GM19372 (cell line): ENCODE measurements around the gene HOXB6.

Experiments
- ATAC-seq: cut with Tn5 transposase; IDR thresholded peaks from one replicate; pipeline ENCODE4 v1.9.1; 2021; ENCODE audit warnings: mild to moderate bottlenecking, low read depth, moderate library complexity; ENCODE audit not compliant: unreplicated experiment

HOXB6 gene

DNA sequence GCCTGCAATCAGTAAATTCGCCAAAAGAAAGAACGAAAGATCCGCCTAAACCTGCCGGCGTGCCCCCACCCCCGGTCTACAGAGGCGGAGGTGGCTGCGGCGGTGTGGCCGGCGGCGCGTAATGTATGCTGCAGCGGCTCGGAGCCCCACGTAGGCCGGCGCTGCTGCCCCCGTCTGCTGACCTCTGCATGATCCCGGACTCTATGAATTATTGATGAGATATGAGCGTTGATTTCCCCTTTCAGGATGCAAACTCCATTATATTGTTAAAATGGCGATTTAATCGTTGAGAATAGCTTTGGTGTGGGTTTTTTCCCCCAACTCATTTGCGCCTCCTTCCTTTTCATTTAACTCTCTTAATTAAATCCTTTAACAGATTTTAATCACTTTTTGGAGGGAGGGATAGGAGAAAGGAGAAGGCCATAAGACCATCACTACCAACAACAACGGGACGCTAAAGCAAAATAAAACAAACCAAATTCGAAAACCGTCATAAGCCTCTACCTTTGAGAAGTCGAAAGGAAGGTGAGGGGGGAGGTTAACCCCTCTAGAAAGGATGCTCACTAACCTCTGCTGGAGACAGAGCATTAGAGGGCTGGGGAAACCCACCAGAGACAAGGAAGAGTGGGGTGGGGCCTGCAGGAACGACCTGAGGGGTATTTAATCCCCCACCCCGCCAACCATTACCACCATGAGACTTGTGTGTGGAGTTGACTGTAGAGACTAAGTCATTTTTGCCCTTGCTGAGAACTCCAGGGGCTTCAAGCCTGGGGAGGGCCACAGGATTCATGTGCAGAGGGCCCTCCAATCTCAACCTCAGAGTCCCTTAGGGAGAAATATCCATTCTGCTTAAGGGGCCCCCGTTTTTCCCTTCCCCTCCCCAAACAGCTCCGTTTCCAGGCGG is 18.2 kb downstream of the HOXB6 start:
- ATAC-seq = no peak

DNA sequence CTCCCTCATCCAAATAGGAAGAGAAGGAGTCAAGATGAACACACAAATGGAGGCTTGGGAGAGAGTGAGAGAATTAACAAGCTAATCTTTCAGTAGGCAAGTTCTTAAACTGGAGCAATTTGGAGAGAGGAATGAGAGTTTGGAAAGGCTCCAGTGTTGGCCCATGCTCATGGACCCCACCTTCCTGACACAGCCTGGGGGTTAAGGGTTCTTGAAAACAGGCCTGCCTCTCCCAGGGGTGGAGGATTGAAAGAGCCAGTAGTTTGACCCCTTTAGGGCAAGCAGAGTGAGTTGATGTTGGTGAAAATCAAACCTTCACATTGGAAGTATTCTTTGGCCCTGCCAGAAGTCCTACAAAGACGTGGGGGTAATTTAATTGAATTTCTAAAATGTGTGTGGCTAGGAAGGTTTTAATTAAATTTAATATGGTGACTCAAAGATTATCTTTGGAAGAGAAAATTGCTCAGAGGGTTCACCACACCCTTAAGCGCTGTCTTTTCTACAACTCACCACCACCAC is 20.5 kb downstream of the HOXB6 start:
- no peak for ATAC-seq

DNA sequence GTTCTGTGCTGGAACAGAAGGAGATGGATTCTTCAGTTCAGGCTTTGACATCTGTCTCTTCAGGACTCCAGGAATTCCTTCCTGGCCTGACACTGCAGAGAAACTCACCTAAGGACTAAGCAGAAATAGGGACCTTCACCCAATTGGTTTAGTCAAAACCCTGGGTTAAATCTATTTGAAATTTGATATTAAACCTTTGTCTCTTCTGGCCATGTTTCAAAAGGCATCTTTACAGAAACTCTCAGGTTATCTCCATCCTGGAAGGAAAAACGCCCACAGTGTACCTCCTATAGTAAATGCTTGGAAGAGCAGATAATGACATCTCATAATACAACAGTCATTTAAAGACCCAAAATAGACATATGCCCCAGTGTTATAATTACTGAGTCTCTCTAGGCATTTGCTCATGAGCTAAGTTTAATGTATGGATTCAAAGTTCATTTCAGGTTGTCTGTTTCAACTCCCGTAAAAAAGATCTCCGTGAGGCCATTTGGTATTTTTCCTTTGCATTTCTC is 21.0 kb downstream of the HOXB6 start:
- no peak for ATAC-seq

DNA sequence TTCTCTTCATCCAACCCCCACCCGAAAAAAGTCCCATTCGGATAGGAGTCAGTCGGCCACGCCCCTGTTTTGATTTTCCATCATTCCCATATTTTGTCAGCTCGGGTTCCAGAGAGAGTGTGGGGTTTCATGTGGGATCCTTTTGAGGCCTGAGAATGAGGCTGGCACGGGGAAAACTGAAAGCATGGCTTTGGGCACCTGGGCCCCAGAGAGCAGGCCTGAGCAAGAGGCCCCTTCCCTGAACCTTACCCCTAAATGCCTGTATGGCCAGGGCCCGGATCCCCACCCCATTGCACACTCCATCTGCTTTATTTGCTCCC is 22.1 kb downstream of the HOXB6 start:
- ATAC-seq = no peak

DNA sequence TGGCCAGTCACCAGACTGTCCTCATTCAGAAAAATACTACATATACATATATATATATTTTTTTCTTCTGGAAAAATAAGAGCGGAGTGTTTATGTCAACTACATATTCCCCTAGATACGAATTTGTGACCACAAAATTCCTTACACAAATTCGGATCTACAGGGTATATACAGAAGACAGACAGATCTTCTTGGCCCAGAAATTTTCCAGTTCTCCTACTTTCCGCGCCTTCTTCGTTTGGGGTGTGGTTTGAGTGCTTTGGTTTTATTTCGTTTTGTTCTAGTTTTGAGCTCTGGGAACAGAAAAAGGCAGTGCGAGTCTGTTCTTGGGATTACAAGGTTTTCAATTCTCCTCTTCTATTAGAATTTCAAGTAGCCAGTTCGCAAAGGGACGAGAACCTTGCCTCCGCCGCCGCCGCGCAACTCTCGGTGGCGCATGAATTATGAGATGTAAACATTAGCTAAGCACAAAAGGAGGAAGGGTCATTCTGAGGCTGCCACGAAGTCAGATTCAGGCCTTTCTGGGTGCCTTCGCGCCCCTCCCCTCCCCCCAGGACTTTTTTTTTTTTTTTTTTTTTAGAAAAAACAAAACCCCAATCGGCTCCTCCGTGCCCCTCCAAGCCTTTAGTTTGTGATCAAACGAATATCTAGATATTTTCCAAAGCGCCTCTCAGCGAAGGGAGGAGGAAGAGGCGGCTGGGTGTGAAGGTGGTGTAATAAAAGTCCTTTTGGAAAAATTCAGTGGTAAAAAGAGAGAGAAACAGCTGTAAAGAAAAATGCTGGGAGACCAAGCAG is 24.8 kb downstream of the HOXB6 start:
- no peak for ATAC-seq

DNA sequence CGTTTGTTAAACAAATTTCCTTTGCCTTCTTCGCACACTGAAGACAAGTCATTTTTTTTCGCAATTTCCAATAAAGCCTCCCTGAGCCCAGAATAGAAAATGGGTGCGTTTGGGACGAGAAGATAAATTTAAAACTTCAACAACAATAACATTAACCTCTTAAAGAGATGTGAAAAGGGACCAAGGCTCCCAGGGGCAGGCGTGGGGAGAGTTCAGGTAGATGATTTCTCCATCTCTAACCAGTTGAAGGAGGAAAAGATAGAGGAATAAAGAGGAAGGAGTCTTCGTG is 25.4 kb downstream of the HOXB6 start:
- ATAC-seq = no peak

DNA sequence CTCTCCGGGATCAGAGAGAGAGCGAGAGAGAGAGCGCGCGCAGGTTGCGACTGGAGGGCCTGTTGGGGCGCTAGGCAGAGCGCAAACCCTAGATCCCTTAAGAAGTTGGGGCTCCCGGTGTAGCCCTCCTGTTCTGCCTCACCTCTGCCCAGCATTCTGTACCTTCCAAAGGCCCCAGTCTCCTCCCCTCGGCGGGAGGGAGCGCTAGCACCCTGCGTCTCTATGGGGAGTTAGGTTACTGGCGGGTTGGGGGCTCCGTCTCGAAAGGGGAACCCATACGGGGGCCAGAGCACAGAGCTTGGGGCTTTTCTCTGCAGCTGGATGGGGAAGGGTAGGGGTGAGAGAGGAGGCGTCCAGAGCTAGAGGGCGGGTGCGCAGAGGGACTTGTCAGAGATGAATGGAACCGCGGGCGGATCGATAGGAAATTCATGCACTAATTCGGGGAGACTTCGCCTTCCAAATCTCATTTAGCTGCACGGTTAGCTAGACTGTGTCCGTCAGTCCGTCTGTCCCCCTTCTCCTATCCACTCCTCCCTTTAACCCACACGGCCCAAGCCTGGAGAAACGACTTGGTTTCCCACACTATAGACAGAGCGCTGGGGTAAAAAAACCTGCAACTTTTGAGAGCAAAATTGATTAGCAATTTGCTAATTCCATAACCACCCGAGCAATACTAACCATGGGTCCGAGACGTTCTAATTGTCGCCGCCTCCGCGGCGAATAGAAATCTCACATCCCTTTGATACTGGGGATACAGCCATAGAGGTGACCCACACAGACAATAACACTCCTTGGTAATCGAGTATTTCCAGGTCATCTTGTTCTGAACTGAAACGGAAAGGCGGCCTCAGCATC is 25.9 kb downstream of the HOXB6 start:
- no peak for ATAC-seq

DNA sequence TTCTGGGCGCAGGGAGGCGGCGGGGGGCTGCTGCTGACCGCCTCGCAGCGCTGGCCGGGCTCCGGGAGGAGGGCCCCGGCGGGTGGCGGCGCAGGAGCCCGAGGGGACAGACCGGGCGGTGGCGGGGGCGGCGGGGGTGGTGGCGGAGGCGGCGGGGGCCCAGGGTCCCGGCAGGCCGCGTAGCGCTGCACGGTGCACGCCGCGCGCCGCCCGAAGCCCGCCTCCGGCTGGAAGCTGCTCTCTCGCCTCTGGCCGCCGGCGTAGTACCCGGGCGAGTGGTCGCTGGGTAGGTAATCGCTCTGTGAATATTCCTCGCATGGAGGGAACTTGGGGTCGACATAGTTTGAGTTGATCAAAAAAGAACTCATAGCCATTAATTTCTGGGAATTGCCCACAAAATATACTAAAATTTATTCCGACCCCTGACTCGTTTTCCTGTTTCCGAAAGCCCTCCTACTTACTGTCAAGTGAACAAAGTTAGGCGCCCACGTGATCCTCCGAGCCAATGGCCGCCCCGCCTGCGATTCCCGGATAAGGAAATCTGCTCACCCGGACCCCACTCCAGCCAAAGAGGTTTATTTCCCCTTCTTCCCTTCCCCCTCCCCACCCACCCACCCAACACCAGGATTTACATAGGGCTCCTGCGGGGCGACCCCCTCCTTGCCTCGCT is 26.7 kb downstream of the HOXB6 start, which contains the start of gene HOXB4:
TSS of gene HOXB4 (minus strand) at position 405 of the 670 bp plus-strand sequence. CDS start at position 374, 31 bp downstream.
- ATAC-seq = no peak

DNA sequence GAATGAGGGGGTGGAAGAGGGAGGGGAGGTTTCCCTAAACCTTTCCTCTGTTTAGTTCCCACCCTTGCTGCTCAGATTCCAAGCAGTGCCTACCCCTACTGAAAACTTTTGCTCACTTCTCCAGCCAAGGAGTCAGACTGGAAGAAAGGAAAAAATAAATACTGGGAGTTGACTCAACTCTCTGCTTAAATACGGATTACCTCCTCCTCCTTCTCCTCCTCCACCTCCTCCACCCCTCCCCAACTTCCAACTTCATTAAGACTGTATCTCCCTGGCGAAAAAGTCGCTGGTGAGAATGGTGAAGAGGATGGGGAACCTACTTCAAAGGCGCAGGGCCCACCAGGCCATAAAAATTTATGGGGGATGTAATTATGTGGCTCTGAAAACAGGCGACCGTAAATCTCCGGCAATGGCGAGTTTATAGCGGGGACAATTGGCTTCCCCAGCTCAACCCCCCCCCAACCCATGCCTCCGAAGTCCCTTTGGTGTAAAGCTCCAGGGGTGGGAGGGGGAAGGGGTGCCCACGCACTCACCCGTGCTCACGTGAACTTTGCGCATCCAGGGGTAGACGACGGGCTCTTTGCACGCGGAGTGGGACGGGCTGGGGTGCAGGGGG is 27.3 kb downstream of the HOXB6 start:
- ATAC-seq = no peak

DNA sequence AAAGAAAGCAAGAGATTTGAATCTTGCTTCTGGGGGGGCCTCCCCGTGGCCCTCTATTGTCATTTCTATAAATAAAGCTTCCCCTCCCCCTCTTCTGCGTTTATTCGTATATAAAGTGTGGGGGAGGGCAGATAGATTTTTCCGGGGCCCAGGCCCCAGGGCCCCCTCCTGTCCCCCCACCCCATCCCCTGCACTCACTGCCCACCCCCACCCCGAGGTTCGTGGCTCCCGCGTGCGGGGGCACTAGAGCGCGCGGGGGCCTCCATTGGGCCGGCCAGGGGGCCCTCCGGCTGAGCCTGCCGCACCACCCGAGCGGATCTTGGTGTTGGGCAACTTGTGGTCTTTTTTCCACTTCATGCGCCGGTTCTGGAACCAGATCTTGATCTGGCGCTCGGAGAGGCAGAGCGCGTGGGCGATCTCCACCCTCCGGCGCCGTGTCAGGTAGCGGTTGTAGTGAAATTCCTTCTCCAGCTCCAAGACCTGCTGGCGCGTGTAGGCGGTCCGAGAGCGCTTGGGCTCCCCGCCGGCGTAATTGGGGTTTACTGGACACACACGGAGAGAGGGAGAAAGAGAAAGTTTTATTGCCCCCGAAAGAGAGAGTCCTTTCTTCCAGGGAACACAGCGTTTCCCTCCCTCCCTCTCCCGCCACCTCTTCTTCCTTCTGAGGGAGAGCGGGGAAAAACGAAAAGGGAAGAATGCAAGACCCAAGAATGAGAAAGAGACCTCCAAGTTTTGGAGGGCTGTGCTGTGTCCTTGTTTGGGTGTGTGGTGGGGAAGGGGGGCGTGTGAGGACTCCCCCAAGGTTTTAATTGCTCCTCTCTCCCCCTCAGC is 28.1 kb downstream of the HOXB6 start:
- no peak for ATAC-seq

DNA sequence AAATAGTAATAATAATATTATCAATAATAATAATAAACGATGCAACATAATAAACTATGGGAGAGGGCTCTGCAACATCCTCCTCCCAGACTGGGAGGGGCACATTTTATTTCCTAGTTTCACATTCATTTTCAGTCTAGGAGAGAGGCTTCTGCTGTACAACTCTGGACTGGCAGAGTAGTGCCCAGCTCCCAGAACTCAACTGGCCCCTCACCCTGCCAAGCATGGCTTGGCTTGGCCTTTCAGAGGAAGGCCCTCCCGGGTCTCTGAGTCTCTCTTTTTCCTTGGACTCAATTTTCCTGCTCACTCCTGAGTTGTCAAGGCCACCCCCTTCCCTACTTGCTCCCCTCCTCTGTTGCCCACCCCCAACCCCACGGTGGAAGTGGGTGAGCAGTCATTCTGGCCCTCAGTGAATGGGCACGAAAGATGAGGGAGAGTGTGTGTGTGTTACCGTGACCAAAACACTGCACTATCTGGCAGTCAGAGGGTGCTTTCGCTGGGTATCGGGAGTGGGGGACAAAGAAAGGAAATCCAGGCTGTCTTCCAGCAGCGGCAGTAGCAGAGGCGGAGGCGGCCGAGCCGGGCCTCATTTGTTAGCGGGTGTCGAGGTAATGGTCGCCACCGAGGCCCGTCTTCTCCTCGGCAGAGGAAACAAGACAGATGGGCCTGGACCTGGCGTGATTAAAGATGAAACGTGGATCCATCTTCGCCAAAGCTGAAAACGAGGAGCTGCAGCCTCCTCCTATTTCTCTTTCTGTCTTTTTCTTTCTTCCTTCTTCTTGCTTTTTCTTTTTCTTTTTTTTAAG is 28.9 kb downstream of the HOXB6 start:
- no peak for ATAC-seq

DNA sequence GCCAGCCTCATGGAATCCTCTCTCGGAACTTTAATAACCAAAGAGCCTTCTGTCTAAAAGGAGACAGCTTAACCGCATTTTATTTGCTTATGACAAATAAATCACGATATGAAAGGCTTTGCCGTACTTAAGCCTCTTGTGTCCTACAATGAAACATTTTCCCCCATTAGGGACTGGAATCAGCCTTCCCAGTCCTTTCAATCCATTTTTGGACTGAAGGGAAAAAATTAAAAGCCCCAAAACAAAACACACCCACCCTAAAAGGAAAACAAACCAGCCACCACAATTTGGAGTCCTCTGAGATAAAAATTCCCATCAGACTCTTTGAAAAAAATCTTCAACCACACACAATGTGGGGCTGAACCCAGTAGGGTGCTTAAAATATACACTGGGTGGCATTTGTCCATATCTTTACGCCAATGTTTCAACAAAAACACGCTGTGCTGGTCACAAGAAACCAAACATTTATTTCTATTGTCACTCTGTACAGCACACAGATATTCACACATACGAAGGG is 29.7 kb downstream of the HOXB6 start:
- ATAC-seq = no peak

DNA sequence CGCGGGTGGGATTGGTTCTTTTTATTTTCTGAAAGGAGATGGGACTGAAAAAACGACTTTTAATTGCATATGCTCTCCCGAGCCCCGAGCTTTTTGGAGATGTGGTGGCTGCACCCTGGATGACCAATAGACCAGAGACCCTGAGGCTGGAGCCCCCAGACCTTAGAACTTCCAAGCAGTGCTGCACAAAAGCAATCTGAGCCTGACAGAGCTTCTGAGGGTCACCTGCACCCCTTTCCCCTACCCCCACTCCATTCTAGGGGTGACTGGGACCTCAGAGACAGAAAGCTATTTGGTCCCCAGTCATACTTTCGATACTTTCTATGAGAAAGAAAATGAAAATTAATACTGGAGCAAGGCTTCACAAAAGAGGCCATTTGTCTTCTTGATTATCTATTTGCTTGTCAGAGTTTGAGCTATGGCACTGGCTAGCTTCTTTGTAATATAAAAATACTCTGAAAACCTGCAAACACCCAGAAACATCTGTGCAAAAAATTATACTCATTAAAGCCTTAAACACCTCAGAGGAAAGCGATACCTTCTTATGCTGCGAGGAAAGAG is 30.2 kb downstream of the HOXB6 start:
- ATAC-seq = no peak

DNA sequence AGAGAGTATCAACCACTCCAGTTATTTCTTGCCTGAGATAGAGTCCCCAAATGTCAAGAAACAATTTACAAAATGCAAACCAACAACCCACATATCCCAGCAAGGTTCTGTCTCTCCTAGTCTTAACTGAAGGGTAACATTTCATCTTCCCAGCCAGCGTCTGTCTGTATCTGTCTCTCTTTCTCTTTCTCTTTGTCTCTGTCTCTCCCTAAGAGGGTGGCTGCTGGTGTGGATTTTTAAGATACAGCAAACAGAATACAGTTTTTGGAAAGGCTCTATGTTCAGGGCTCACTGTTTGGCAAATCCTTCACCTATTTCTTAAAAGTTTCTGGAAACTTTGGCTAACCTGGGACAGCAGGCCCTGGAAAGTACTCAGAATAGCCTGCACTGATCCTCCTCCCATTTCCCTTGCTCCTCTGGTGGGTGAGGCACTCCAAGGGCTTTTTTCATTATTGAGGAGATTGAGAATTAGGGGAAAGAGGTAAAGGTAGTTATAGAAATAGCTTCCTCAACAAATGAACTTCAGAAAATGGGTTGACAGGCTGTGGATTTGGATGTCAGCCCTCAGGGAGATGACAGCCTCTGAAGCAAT is 32.9 kb downstream of the HOXB6 start:
- ATAC-seq = no peak

DNA sequence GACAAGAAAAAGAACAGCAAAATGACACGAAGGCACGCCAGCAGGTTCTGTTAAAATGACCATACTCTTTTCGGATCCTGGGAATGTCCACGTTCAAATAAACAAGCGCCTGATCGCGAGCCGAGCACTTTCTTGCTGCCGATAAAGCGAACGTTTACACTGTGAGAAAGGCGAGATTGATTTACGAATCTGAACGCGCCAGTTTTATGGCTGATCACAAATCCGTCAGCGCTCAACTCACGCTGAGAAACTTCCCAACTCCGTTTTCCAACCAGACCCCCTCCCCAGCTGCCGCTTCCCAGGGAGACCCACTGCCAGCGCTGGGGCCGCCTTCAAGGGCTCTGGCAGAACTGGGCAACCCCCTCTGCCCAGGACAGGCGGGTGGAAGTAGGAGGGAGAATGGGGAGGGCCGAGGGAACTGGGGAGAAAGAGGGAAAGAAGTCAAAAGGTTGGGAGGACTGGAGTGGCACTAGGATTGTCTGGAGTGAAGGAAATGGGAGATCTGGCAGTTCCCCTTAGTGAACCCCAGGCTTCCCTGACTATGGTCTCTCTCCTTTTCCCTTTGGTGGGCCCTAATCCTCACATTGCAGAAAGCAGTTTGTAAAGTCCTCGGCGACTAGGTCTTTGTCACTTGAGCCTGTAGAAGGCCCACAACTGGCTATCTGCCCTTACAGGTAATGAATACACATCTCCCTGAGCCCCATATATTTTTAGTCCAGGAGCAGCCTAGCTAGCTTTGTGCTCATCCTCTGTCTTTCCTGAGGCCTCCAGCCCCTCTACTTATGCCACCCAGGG is 33.6 kb downstream of the HOXB6 start:
- ATAC-seq = no peak

DNA sequence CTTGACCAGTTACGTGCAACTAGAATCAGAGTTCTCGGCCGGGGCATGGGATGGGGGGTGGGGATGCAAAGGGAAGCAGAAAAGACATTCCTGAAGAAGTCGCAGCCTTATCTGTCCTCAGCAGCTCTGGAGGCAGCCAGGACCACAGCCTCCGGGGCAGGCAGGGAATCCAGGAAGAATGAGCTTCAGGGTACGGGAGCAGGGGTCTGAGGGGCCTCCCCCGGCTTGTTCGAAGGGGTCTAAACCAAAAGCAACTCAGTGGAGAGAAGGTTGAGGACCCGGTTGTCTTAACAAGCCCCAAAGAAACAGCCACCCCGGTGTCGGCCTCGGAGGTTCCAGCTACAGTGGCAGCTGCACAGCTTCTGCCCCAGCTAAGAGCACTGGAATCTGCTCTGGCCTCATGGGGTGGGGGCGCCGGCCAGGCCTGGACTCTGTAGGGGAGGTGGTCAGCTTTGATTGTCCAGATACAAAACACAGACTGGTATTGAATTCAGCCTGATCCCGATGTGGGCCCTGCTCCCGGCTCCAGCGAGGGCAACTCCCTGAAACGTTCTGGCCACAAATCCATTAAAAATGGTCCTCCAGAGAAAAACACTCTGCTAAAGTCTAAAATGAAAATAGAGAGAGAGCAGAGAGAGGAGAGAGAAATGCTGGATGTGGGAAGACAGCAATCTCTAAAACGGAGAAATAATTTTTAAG is 34.3 kb downstream of the HOXB6 start:
- no peak for ATAC-seq
